Measurements from ENCODE around the gene TUBAL3.

The TUBAL3 gene

DNA sequence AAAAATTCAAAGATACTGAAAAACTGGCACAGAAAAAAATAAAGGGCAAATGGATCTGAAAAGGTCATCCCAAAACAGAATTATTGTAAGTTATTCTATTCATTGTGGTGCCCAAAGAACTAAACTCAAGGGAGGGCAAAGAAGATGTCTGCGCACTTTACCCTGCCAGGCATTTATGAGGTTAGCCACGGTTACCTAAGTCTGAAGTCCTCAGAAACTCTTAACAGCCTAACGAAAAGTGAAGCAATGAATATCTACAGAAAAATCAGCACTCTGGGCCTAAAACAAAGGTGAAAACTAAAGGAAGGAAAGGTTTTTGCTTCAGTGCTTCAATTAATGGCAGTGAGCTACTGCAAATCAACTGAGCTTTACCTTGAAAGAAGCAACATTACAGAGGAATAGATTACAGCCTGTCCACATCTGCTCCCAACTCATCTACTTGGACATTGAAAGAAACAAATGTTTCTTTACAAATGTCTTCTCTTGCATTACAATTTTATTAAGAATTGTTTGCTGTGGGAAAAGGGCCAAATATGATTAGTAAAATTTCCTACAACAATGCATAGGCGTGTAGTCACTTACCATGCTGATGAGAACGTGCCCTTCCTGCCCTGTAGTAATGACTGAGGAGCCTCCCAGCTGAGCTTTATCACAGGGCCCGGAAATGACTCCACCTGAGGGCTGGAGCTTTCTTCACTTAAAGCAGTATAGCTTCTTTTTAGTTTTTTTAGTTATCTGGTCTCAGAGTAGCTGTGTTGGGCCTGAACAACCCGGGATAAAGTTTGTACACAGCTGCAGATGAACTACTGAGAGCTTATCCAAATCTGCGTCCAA is at the start of gene TUBAL3:
Gene TUBAL3, minus strand, starts transcription at position 621 of the 834 bp plus-strand sequence. Its CDS starts 36 bp downstream, at position 585.
- Histone ChIP-seq H3K36me3 (ENCODE audit: control insufficient read depth in 2 of 2, insufficient read depth in 1 of 2, low read length in 2 of 2) (no peaks in the 10 kb centered on the region), H3K27ac (ENCODE audit: extremely low read depth, low read depth, low read length) (no peak within 1 kb of the TSS), H3K4me1 (ENCODE audit: control insufficient read depth, insufficient read depth, low read length) (no peaks in the 10 kb centered on the region), H3K4me3 (ENCODE audit: low read depth, low read length) (no peak within 1 kb of the TSS), H3K9me3 (ENCODE audit: control insufficient read depth, insufficient read depth, low read depth, low read length) (no peaks in the 10 kb centered on the region)
- ChIA-PET CTCF (interaction anchor here (0.5 to 0.6 kb wide), 3 partner anchors 20 to 1263 kb away, joined by 3 to 4 read pairs (median 4); no protein-coding TSS in a partner anchor), POLR2A (no interaction called here)
- TF ChIP-seq, protein P1, sequence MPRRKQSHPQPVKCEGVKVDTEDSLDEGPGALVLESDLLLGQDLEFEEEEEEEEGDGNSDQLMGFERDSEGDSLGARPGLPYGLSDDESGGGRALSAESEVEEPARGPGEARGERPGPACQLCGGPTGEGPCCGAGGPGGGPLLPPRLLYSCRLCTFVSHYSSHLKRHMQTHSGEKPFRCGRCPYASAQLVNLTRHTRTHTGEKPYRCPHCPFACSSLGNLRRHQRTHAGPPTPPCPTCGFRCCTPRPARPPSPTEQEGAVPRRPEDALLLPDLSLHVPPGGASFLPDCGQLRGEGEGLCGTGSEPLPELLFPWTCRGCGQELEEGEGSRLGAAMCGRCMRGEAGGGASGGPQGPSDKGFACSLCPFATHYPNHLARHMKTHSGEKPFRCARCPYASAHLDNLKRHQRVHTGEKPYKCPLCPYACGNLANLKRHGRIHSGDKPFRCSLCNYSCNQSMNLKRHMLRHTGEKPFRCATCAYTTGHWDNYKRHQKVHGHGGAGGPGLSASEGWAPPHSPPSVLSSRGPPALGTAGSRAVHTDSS (tag by site-specific recombination; IDR thresholded peaks at IDR 0.05): no peak
- TF ChIP-seq, protein P2, sequence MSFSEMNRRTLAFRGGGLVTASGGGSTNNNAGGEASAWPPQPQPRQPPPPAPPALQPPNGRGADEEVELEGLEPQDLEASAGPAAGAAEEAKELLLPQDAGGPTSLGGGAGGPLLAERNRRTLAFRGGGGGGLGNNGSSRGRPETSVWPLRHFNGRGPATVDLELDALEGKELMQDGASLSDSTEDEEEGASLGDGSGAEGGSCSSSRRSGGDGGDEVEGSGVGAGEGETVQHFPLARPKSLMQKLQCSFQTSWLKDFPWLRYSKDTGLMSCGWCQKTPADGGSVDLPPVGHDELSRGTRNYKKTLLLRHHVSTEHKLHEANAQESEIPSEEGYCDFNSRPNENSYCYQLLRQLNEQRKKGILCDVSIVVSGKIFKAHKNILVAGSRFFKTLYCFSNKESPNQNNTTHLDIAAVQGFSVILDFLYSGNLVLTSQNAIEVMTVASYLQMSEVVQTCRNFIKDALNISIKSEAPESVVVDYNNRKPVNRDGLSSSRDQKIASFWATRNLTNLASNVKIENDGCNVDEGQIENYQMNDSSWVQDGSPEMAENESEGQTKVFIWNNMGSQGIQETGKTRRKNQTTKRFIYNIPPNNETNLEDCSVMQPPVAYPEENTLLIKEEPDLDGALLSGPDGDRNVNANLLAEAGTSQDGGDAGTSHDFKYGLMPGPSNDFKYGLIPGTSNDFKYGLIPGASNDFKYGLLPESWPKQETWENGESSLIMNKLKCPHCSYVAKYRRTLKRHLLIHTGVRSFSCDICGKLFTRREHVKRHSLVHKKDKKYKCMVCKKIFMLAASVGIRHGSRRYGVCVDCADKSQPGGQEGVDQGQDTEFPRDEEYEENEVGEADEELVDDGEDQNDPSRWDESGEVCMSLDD (tag by site-specific recombination; IDR thresholded peaks at IDR 0.05): no peak
- TF ChIP-seq ZNF280D (tag by site-specific recombination; IDR thresholded peaks at IDR 0.05): no peak
- TF ChIP-seq ZNF341 (tag by site-specific recombination; IDR thresholded peaks at IDR 0.05; ENCODE audit: low read depth): no peak
- TF ChIP-seq ZBTB21 (tag by site-specific recombination; IDR thresholded peaks at IDR 0.05): no peak
- no peak for TF ChIP-seq ZNF426 (tag by site-specific recombination; IDR thresholded peaks at IDR 0.05)
- peak; percentile 32 for TF ChIP-seq SETDB1 (IDR thresholded peaks at IDR 0.05; ENCODE audit: insufficient read length, low read length)

- POLR2A ChIA-PET: no interaction called here
- CTCF ChIA-PET: interaction anchor here (0.5 to 0.7 kb wide), 2 partner anchors 10 to 19 kb away, joined by 3 to 4 read pairs; no protein-coding TSS in a partner anchor
- H3K27ac ChIP-seq (ENCODE audit: extremely low read depth, low read depth, low read length): no peak overlapping the region
- no peaks in the 10 kb centered on the region for H3K9me3 ChIP-seq (ENCODE audit: control insufficient read depth, insufficient read depth, low read depth, low read length)
- H3K4me1 ChIP-seq (ENCODE audit: control insufficient read depth, insufficient read depth, low read length): no peaks in the 10 kb centered on the region
- peaks cover 43 to 70% of the 10 kb centered on the region in 2 experiments for H3K36me3 ChIP-seq (ENCODE audit: control insufficient read depth in 2 of 2, insufficient read depth in 1 of 2, low read length in 2 of 2)
- H3K4me3 ChIP-seq (ENCODE audit: low read depth, low read length): no peak overlapping the region
- TF ChIP-seq ZNF555 (tag by site-specific recombination; conservative IDR thresholded peaks at IDR 0.05) (no peak), ZNF2 (tag by site-specific recombination; IDR thresholded peaks at IDR 0.05) (no peak), MZF1 (tag by site-specific recombination; IDR thresholded peaks at IDR 0.05; ENCODE audit: borderline replicate concordance) (no peak), ZNF518A (tag by site-specific recombination; conservative IDR thresholded peaks at IDR 0.05; ENCODE audit: low read depth) (no peak), ZNF426 (tag by site-specific recombination; IDR thresholded peaks at IDR 0.05) (no peak), ZNF670 (tag by site-specific recombination; IDR thresholded peaks at IDR 0.05; ENCODE audit: low read depth) (no peak), MEIS1 (CRISPR knock-in tag; IDR thresholded peaks at IDR 0.05; ENCODE audit: borderline replicate concordance) (no peak), ZNF184 (tag by site-specific recombination; IDR thresholded peaks at IDR 0.05) (no peak), ZNF501 (tag by site-specific recombination; IDR thresholded peaks at IDR 0.05) (no peak), BCL11B (tag by site-specific recombination; IDR thresholded peaks at IDR 0.05; ENCODE audit: low read depth) (no peak), GLIS1 (tag by site-specific recombination; IDR thresholded peaks at IDR 0.05) (no peak)
- TF ChIP-seq, protein P3, sequence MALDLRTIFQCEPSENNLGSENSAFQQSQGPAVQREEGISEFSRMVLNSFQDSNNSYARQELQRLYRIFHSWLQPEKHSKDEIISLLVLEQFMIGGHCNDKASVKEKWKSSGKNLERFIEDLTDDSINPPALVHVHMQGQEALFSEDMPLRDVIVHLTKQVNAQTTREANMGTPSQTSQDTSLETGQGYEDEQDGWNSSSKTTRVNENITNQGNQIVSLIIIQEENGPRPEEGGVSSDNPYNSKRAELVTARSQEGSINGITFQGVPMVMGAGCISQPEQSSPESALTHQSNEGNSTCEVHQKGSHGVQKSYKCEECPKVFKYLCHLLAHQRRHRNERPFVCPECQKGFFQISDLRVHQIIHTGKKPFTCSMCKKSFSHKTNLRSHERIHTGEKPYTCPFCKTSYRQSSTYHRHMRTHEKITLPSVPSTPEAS (tag by site-specific recombination; IDR thresholded peaks at IDR 0.05): no peak
These were observed 49.3 kb upstream of the TUBAL3 start for GRCh38 chr10:5453749-5454489.
